SK-N-DZ (cell line): ENCODE results near the gene EPHB3.
A peak's percentile ranks its signal among the peaks of the same experiment; 100 is the strongest.

ENCODE experiments used
- DNase-seq: peaks from one replicate; pipeline ENCODE4 v3.0.0-alpha.2; 2015; ENCODE audit warnings: low spot score

The EPHB3 gene

DNA sequence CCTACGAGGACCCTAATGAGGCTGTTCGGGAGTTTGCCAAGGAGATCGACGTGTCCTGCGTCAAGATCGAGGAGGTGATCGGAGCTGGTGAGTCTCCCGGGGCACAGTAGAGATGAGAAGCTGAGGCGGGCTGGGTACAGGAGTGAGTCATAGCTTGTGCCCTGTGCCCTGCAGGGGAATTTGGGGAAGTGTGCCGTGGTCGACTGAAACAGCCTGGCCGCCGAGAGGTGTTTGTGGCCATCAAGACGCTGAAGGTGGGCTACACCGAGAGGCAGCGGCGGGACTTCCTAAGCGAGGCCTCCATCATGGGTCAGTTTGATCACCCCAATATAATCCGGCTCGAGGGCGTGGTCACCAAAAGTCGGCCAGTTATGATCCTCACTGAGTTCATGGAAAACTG is 17.9 kb downstream of the EPHB3 start:
- no peak for DNase-seq

- DNase-seq = no peak
These were observed 18.8 kb downstream of the EPHB3 start for GRCh38 chr3:184580376-184580775.

- no peak for DNase-seq
These were observed 19.8 kb downstream of the EPHB3 start for GRCh38 chr3:184581331-184581855.

DNA sequence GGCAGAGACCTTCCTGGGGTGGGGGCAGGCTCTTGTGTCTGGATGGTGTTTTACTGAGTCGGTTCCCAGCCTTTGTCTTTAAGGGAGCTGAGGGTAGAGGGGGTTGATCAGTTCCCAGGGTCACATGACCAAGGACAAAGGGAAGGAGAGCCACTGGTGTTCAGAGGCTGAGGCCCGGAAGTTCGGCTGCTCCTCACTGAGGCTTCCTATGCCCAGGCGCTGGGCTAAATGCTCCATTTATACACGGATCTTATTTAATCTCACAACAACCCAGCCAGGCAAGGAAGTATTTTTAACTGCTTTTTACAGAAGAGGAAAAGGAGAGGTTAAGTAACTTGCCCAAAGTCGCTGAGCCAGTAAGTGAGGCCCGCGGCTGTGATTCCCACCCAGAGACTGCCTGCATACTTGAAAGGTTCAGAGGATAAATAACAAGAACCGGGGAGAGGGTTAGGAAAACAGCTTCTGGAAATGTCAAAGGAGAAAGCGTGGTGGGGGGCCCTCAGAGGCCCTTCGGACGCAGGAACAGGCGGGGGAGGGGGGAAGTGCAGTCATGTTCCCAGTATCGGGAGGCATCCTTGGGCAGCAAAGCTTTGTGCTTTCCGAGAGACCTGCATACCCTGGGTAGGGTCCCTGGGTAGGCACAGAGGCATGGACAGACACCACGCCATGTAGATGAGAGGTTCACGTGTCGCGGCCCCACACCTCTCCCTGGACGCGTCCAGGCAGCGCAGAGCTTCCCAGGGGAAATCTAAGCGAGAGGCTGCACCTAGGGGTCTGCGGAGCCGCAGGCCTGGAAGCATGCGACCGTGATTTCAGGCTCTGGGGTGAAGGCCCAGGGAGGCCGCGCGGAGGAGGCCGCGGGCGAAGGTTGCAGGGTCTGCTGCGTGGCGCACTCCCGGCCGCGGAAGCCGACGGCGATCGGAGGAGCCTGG is 21.3 kb downstream of the EPHB3 start:
- DNase-seq = no peak

- DNase-seq = no peak
These were observed 22.2 kb downstream of the EPHB3 start for GRCh38 chr3:184583578-184584451.

GRCh38 chr3:184584464-184584891 is 22.9 kb downstream of the EPHB3 start:
- DNase-seq = no peak

DNA sequence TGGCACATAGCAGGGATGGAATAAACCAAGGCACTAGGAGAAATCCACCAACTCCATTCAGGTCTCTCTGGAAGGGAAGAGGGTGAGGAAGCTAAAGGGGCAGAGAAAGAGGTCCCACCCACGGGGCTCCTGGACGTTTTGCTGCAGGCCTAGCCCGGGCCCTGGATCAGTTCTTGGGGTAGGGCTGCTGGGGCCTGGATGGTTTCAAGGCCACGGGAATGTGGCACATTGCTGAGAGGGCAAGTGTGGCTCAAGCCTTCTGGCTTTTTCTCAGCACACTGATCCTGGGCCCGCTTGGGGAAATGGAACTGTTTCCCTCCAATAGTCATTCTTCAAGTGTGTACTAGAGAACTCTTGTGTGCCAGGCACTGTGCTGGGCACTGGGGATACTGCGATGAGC is 24.0 kb downstream of the EPHB3 start:
- no peak for DNase-seq

DNA sequence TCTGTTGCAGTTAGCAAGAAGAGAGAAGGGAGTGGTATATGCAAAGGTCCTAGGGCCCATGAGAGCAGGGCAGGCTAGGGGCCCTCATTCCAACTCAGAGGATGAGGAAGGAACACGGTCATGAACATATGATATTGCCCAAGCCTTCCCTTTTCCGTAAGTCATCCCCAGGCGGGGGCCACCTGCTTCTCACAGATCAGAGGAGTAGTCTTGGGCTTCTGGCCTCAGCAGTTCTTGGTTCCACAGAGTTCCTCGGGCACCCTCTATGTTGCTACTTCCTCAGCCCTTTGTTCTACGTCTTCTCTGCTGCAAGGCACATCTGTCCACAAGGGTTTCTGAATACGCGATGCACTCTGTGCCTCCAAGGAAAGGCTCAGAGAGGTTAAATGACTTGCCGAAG is 25.3 kb downstream of the EPHB3 start:
- no peak for DNase-seq

DNA sequence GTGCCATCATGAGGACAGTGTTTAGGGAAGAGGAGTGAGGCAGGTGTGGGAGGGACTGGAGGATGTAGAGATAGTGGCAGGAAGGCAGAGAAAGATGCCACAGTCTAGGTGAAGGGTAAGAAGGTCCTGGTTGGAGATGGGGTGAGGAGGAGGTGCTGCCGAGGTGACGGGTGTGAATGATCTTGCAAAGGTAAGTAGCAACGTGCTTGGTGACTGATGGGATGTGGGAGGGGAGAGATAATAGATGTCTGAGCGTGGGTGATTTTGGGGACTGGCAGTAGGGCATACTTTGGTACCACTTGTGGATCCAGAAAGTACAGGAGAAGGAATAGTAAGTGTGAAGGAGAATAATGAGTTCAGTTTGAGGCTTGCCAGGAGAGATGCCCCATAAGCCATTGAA is 27.2 kb downstream of the EPHB3 start:
- no peak for DNase-seq

- DNase-seq = no peak
These were observed 29.2 kb downstream of the EPHB3 start for GRCh38 chr3:184590795-184591194.

DNA sequence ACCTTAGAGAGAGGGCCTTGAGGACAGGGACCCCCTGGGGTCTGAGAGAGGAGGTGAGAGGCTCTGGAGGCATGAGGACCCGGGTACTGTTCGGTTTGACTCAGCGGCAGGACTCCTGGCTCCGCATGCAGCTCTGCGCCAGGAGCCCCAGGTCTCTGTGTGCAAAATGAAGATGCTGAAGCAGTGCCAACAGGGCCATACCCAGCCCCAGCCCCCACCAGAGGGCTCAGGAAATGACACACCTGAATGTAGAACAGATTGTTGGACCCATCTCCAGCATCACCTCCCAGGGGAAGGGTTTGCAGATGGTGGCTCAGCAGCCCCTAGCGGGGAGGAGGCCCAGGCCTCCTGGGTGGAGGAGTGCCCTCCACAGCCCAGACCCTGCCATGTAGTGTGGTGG is 30.2 kb downstream of the EPHB3 start:
- no peak for DNase-seq

GRCh38 chr3:184592371-184593219 is 31.0 kb downstream of the EPHB3 start:
- peak; percentile 74 for DNase-seq

- DNase-seq = peak; percentile 62
These were observed 31.8 kb downstream of the EPHB3 start for GRCh38 chr3:184593220-184593927.

GRCh38 chr3:184593928-184594303 is 32.3 kb downstream of the EPHB3 start:
- DNase-seq = no peak

DNA sequence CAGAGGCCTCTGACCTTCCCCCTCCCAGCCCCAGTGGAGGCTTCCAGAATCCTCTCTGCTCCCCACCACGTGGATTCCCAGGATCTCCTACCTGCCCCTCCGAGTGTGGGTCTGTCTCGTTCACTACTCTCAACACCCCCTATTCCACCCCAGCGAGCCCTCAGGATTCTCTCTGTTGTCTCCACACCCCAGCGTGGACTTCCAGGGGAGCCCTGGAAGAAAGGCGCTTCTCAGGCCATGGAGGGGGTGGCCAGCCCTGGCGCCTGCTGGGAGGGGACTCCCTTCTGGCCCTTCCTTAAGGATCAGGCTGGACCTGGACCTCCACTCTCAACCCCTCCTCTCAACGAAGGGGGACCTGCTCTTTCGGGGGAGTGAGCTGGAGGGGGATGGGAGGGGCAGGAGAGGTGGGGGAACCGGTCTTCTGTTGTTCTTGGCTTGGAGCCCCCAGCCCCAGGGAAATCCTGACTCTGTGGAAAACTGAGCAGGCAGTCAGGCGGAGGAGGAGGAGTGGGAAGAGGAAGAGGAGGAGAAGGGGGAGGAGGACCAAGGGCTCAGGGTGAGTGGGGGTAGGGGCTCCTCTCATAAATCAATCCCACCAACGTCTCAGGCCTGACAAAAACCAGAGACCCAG is 32.9 kb downstream of the EPHB3 start:
- DNase-seq = peak; percentile 79

GRCh38 chr3:184595726-184596125 is 34.1 kb downstream of the EPHB3 start:
- no peak for DNase-seq

DNA sequence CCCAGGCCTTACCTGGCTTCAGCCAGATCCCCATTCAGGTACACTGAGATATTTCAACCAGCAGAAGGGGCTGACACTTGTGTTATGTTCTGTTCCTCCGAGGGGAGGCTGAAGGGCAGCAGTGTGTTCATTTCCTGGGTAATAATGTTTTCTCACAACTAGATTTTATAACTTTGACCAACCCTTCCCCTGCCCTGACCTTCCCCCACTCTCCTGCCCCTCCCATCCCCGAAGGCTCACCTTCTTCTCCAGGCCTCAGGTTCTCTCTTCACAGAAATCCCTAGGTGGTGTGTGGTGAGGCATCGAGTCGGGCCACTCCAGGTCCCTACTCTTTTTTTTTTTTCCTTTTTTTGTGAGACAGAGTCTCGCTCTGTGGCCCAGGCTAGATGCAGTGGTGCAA is 34.6 kb downstream of the EPHB3 start:
- no peak for DNase-seq

DNA sequence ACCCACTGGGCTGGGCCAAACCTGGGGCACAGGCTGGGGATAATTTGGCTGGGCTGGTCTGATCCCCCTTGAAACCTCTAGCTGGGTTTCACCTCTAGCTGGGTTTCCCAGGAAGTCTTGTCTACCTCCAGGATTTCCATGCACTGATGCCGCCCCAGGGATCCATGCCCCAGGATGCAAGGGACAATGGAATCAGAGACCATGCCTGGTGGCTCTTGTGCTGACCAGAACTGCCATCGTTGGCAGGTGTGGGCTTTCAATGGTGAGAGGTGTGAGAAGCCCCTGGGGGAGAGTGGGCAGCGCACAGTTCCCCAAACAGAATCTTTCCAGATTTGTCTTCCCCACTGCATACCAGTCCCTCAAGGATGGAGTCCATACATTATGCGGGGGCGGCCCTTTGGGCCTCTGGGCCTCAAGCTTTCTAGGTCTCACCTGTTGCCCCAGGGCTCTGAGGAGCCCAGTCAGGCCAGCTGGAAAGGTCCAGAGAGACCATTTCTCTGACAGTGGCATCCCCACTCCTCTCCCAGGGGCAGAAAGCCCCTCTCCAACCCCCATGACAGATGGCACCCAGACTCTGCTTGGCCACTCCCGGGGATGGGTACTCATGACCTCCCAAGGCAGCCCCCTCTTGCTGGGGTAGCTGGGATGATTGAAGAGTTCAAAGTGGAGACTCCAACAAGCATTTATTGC is 35.4 kb downstream of the EPHB3 start:
- DNase-seq = no peak

GRCh38 chr3:184597829-184598573 is 36.4 kb downstream of the EPHB3 start:
- peak; percentile 60 for DNase-seq
